Mesenteric fat pad (tissue), 1 donor: ENCODE measurements around the gene ACSL5. TPM values are rescaled to one million over a fixed set of nuclear protein-coding genes. Genes with fewer than 3 reads are reported as not detected.
"Not testable (repeated sequence)": the region's sequence is repeated elsewhere in the genome, so short reads cannot be mapped to it uniquely, and the experiment has no call there.

Experiments used
- DNase-seq: peaks from one replicate; pipeline ENCODE4 v3.0.0-alpha.2; 2020; ENCODE audit warnings: low spot score
- total RNA-seq: library from RNA; stranded (reverse); fragmentation: NEBNext Ultra II Directional; extraction: Animal tissue kit (Norgen Biotek cat#: 25700); gene quantifications from one replicate; pipeline ENCODE4 v1.2.1, GENCODE V29; 2021
- donor health status: DM: yes; HTN: yes; CAD: no.

Gene ACSL5
- total RNA-seq, 1 donor from 2014 or later, result 41.9 TPM

GRCh38 chr10:112374724-112375541 is 1.0 kb downstream of the ACSL5 start:
- DNase-seq, result peak; percentile 84

DNA sequence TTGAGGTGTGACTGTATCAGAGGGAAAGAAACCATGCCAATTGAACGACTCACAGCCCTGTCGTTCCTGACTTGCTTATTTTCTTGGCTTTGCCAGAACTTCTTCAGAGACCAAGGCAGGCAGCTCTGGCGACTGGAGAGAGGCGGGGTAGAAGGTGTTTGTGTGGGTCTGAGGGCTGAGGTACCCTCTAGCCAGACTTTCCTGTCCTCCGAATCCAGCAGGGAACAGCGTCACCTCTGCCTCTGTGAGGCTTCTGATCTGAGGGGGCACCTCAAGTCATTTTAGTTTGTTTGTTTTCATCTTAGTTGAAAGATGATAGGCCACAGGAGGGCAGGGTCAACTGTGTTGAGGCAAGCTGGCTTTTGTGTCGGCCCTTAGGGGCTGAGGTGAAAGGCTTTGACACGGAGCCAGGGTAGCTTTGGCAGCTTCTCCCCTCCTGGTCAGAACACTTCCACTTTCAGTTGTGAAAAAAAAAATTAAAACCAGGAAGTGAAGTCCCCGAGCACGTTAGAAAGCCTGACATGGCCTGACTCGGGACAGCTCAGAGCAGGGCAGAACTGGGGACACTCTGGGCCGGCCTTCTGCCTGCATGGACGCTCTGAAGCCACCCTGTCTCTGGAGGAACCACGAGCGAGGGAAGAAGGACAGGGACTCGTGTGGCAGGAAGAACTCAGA is 1.9 kb downstream of the ACSL5 start:
- peak; percentile 88 for DNase-seq

- DNase-seq, result peak; percentile 71
These were observed 2.5 kb downstream of the ACSL5 start for GRCh38 chr10:112376396-112376790.

DNA sequence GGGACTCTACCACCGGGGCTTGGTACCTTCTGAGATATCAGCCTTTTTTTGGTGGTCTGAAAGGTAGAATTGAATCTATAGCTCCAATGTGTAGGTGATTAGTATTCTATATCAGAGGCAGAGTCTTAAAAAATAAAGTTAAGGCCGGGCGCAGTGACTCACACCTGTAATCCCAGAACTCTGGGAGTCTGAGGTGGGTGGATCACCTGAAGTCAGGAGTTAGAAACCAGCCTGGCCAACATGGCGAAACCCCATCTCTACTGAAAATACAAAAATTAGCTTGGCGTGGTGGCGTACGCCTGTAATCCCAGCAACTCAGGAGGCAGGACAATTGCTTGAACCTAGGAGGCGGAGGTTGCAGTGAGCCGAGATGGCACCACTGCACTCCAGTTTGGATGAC is 3.2 kb downstream of the ACSL5 start:
- peak; percentile 35 for DNase-seq

- no peak for DNase-seq
These were observed 5.8 kb downstream of the ACSL5 start for GRCh38 chr10:112379635-112380296.

GRCh38 chr10:112382515-112383235 is 8.8 kb downstream of the ACSL5 start:
- no peak for DNase-seq

DNA sequence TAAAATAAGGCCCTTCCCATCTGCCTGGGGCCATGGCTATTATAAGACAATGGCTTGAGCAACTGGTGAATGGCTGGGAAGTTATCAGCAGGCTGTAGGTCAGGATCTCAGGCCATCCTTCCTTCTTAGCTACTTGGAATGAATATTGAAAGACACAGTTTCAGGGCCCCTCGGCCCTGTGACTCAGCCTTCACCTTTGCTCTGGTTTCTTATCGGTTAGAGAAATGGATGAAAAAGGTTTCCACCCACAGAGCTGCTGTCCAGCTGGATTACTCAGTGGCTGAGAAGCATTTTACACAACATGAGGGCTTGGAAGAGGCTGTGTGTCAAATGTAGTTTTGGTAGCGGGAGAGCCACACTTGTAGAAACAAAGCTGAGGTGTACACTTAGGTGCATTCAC is 9.4 kb downstream of the ACSL5 start:
- DNase-seq, result no peak

- DNase-seq, result no peak
These were observed 10.2 kb downstream of the ACSL5 start for GRCh38 chr10:112384141-112384540.

DNA sequence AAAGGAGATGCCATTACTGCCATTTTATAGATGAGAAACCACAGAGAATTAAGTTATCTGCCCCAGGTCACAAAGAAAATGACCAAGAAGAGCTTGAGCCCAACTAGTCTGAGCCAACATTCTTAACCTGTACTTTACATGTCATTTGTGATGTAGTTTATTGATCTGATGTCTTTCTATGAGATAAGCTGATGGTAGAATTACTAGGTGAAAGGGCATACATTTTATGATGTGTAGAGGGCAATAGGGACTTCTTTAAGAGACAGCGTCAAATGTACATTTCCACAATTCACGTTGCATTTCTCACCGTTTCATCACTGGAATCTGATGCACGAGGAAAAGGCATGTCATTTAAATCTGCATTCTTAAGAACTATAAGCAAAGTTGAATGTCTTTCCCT is 11.3 kb downstream of the ACSL5 start:
- DNase-seq, result no peak

- DNase-seq, result not testable (repeated sequence)
These were observed 14.1 kb downstream of the ACSL5 start for GRCh38 chr10:112388056-112388455.

DNA sequence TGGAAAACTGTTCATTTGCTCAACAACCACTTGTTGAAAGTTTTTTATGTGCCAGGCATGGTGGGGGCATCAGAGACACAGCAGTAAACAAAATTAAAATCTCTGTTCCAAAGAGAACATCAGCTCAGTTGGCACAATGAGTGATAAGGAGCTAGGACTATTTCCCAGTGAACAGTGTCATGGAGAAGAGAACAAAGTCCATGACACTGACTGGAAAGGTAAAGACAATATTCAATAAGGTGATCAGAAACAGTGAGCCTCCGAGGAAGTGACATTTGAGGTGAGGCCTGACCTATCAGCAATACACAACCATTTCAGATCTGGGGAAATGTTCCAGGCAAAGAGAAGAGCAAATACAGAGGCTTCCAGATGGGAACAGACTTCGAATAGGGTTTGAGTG is 14.6 kb downstream of the ACSL5 start:
- no peak for DNase-seq

GRCh38 chr10:112389271-112389822 is 15.4 kb downstream of the ACSL5 start:
- DNase-seq, result no peak

- DNase-seq, result no peak
These were observed 16.3 kb downstream of the ACSL5 start for GRCh38 chr10:112390125-112390703.

DNA sequence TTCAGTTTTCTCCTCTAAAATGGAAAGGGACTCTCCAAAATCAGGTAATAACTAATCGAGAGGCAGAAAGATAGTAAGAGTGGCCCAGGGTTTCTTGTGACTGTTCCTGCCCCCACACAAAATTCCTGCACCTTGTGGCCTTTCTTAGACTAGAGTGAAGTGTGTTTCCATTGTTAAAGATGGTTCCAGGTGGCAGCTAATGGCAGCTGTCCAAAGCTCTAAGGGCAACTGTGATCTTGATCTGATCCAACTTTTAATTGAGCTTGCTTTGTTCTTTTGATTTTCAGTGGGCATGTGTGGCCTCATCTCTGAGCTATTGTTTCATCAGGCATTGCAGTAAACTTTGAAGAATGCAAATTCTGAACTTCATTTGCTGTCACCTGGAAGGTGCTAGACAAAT is 19.4 kb downstream of the ACSL5 start:
- no peak for DNase-seq

- DNase-seq, result no peak
These were observed 19.9 kb downstream of the ACSL5 start for GRCh38 chr10:112393827-112394226.

- no peak for DNase-seq
These were observed 20.6 kb downstream of the ACSL5 start for GRCh38 chr10:112394475-112394875.

GRCh38 chr10:112395809-112396530 is 22.1 kb downstream of the ACSL5 start:
- no peak for DNase-seq

DNA sequence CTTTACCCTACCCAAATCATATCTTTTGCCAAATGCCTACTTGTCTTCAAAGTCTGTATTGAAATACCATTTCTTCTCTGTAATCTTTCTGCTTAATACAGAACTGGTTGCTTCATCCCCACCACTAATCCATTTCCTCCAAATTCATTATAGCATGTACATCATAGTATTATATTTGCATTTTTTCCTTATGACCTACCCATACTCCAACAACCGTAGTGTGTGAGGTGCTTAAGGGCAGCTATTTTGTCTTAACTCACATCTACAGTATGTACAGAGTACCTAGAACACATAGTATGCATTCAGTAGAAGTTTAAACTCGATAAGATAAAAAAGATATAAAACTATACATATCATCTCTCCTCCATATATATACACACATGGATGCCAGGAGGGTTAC is 23.7 kb downstream of the ACSL5 start:
- no peak for DNase-seq

DNA sequence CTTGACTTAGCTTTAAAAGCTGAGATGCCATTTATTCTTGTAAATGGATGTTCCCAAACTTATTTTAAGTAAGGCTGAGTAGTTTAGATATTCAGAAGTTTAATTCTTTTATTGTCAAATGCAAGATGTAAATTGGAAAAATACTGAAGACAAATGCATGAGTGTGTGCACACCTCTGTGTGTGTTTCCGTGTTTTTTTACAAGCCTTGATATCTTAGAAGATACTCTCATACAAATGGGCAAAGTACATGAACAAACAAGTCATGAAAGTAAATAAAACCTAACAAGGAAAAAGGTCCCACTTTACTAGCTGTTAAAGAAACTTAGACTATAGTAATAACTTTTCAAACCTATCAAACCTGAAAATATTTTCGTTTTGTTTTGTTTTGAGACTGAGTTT is 29.0 kb downstream of the ACSL5 start:
- no peak for DNase-seq

DNA sequence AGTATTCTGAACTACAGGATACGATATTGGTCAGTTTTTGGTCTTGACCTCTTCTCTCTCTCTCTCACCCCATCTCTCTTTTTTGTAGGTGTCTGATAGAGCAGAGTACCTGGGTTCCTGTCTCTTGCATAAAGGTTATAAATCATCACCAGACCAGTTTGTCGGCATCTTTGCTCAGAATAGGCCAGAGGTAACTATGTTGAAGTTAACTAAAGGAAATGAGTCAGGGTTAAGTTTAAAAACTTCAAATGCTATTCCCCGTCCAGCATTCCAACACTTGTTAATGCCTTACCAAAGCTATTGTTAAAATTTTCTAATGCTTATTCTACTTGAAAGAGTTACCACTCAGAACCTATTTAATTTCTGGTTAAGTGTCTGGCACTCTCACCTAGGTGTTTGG is 30.7 kb downstream of the ACSL5 start:
- DNase-seq, result no peak
